NCI-H748 treated with DMSO at 0.1 percent for 48 hours (cell line): ENCODE results near the gene ABHD3.
"Not testable (repeated sequence)": the region's sequence is repeated elsewhere in the genome, so short reads cannot be mapped to it uniquely, and the experiment has no call there.

Experiments
- DNase-seq: peaks from one replicate; lab custom pipeline; 2025; lab: John Stamatoyannopoulos, UW

ABHD3 gene

DNA sequence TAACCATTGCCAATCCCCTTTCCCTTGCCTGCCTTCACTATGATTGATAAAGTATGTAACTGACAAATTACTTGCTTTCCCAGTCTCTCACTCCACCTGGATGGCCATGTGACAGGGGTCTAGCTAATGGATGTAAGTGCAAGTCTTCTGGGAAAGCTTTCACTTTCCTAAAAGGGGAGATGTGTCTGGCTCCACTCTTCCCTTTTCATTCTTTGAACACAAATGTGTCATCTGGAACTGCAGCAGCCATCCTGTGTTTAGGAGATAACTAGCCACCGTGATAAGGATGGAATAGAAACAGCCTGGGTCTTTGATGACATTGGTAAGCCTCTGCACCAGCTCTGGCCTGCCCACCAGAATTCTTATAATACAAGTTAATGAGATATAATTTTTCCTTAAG is 54.3 kb downstream of the ABHD3 start:
- no peak for DNase-seq

DNA sequence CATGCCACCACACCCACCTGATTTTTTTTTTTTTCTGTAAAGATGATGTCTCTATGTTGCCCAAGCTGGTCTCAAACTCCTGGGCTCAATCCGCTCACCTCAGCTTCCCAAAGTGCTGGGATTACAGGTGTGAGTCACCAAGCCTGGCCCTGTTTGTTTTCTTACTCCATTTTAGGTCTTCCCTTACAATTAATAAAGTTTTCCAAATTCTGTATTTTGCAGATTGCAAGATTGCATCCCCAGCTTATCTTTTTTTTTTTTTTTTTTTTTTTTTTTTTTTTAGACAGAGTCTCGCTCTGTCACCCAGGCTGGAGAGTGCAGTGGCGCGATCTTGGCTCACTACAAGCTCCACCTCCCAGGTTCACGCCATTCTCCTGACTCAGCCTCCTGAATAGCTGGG is 64.2 kb downstream of the ABHD3 start:
- DNase-seq, result not testable (repeated sequence)

DNA sequence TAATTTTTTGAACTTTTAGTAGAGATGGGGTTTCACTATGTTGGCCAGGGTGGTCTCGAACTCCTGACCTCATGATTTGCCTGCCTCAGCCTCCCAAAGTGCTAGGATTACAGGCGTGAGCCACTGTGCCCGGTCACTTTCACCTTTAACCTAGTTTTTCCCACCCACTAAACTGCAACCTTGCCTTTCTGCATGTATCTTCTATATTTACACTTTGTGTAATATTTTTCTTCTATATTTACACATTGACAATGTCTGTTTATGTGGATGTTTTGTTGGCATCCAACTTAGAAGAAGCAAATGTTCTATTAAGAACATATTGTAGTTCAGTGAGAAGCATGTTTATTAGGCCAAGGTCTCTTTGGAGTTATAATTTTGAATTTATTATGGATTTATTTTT is 65.8 kb downstream of the ABHD3 start:
- DNase-seq, result no peak

DNA sequence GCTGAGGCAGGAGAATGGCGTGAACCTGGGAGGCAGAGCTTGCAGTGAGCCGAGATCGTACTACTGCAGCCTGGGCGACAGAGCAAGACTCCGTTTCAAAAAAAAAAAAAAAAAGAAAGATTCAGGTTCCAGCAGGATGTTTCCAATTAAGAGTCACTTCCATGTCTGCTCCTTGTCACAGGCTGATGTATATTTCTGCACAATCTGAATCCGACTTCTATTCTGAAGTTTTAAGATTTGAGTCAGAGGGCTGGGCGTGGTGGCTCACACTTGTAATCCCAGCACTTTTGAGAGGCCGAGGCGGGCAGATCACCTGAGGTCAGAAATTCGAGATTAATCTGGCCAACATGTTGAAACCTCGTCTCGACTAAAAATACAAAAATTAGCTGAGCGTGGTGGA is 67.8 kb downstream of the ABHD3 start:
- no peak for DNase-seq

DNA sequence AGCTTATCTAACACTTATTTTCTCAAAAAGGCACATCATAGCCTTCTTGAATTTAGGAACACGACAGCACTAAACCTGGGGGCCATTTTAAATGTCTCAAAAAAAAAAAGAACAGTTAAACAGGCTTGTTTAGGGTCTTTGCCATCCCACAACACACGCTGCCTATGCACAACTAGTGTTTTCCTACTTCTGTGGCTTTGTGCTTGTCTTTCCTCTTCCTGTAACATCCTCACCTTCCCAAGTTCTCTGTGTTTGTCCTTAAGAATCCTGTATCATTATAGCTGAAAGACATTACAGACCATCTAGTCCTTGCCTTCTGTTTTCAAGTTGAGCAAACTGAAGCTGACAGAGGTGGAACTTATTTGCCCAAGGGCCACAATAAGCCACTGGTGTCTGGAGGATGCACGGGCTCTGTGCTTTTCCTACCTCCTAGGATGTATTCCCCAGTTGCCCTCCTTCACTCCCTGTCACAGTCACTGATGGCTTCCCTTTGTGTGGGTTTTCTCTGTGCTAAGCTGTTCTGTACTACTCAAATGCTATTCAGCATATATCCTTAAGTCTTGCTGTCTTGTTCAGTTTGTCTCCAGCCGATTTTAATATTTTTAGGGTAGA is 69.9 kb downstream of the ABHD3 start:
- no peak for DNase-seq

DNA sequence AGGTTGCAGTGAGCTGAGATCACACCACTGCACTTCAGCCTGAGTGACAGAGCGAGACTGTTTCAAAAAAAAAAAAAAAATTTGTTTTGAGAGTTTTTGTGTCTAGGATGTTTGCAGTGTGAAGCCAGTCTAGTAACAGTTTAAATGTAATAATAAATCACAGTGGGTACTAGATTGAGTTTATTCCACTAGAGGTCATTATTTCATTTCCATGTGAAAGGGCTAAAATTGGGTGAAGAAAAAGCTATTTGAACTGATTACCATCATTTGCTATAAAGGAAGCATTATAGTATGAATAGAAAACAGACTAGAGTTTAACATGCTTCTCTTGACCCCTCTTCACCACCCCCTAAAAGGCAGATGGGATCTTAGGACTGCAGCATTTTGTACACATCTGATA is 72.2 kb downstream of the ABHD3 start:
- no peak for DNase-seq

DNA sequence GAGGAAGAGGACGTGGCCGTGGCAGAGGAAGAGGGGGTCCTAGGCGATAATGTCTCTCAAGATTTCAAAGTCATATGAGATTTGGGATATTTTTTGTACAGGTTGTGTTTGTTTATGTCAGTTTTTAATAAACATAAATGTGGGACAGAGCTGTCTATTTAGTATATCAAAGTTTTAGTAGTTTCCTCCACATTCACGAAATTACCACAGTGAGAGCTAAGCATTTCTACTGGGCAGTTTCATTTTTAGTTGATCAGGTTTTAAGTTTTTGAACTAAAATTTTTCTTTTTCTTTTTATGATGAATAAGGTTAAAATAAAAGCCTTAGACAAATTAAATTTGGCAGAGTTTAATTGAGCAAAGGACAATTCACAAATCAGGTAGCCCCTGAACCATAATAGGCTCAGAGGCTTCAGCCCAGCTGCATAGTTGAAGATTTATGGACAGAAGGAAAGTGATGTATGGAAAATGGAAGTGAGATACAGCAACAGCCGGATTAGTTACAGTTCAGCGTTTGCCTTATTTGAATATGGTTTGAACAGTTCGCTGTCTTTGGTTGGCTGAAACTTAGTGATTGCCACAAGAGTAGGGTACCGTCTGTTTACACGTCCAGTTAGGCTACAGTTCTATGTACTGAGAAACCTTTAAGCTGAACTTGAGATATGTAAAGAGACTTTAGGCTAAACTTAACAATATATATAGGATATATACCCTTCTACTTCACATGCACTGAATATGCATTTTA is 75.3 kb downstream of the ABHD3 start:
- no peak for DNase-seq

DNA sequence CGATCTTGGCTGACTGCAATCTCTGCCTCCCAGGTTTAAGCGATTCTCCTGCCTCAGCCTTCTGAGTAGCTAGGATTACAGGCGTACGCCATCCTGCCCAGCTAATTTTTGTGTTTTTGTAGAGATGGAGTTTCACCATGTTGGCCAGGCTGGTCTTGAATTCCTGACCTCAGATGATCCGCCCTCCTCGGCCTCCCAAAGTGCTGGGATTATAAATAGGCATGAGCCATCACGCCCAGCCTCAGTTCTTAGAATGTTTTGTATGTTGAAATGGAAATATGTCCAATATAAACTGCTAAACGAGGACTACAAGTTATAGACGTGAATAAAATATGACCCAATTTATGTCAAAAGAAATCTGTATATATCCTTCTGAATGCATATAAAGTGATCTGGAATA is 82.9 kb downstream of the ABHD3 start:
- not testable (repeated sequence) for DNase-seq

DNA sequence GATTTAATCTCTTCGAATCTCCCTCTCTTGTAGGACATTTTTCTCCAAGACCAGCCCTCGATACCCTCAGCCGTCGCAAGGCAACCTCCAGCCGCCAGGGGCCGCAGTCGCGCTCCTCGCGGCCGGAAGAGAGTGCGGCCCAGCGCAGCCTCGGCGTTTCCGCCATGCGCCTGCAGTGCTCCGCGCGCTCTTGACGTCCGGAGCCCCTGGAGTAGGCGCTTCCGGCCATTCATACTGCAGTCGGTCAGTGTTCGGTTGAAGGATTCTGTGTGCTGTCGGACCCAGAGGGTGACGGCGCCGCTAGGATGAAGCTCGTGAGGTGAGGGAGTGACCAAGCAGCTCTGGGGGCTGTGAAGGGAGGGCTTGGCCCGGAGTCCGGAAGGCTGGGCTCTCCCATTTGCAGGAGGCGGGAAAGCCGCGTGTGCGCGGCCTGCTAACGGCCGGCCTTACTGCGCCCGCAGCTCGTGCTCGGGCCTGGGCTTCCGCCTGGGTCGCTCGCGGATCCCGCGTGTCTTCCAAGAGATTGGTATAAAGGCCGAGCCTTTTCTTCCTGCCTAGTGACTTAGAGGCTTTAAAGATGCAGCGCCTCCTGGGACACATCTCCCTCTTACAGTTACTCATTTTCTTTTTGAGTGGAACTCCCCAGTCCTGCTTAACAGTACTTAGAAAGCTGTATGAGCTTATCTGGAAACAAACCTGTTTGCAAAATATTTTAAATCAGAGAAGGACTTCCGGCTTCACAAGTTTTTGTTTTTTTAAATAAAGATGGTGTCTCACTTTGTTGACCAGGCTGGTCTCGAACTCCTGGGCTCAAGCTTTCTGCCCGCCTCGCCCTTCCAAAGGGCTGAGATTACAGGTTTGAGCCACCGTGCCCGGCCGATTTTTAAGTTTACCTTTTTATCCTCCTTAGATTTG is 92.2 kb downstream of the ABHD3 start, which contains the start of gene SNRPD1:
Gene SNRPD1 (plus strand): TSS at position 190 of the 915 bp plus-strand sequence. CDS start 116 bp downstream, at position 306.
- peak; percentile 57 for DNase-seq

DNA sequence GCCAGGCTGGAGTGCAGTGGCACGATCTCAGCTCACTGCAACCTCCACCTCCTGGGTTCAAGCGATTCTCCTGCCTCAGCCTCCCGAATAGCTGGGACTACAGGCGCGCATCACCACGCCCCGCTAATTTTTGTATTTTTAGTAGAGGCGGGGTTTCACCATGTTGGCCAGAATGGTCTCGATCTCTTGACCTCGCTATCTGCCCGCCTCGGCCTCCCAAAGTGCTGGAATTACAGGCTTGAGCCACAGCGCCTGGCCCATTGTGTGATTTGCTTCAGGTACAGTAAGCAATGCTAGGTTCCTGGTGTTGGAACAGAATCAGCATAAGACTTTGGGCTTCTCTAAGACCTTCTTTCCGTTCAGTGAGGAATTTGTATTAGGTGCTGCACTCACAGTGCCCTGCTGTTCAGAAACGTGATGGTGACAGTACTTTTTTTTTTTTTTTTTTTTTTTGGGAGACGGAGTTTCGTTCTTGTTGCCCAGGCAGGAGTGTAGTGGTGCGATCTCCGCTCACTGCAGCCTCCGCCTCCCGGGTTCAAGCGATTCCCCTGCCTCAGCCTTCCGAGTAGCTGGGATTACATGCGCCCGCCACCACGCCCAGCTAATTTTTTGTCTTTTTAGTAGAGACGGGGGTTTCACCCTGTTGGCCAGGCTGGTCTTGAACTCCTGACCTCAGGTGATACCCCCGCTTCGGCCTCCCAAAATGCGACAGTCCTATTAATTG is 93.0 kb downstream of the ABHD3 start:
- DNase-seq, result not testable (repeated sequence)

DNA sequence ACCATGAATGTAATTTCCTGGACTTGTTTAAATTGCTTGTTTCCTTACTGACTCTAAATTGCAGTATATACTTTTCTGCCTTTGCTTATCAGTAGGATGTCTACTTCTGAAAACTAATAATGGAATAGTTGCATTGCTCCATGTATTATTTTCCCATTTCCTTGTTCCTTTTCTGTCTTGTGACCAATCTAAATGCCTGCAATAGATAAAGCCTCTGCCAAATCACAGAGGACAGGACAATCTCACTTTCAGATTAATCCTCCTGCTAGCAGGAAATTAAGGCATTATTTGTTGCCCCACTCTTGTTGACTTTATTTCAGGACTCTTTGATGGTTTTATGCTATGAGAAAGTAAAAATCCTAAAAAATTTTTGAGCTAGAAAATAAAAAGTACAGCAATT is 99.4 kb downstream of the ABHD3 start:
- no peak for DNase-seq

DNA sequence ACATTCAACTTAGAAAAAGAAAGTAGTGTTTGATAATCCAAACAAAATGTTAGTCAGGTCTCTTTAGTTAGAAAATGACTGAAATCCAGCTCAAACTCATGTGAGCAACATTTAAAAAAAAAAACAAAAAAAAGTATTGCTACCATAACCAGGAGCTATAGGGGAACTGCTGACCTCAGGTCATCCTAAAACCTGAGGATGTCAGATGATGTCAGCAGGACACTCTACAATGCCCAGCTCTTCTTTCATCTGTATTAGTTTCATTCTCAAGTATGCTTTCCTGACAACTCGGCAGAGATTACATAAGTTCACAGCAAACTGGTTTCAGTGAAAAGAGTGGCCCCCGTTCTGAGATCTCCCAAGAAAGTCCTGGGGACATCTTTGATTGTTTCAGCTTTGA is 99.9 kb downstream of the ABHD3 start:
- DNase-seq, result no peak

DNA sequence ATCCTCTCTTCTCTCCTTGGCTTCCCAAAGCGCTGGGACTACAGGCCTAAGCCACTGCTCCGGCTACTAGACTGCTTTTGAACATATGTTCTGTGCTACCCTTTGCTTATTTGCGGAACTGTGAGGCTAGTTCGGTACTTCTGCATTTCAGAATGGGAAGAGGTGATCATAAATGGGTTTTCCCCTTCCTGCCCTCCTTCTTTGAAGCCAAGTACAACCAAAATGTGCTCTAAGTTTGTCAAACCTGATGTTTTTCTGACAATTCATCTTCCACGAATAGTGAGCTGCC is 102.3 kb downstream of the ABHD3 start:
- DNase-seq, result no peak
